AG04449 (cell line): ENCODE results near the gene BCL11A.

Source experiments
- CTCF ChIA-PET: fragments of 350-600 bp; formaldehyde crosslinking; extraction: SDS; loops from one replicate; lab custom pipeline; 2021; ENCODE audit warnings: antibody characterized with exemption; lab: Yijun Ruan, JAX
- POLR2A ChIA-PET: fragments of 400-600, 350-600 bp; formaldehyde crosslinking; extraction: SDS; loops from one replicate; lab custom pipeline; 2020; ENCODE audit warnings: antibody characterized with exemption, inconsistent platforms; lab: Yijun Ruan, JAX
- DNase-seq: peaks from one replicate; pipeline ENCODE4 v3.0.0-alpha.2; 2010; ENCODE audit warnings: low read depth, low spot score
- H3K4me3 ChIP-seq: 2 replicates; pipeline ENCODE4 v1.5.1; 2011; ENCODE audit warnings: low read depth, mild to moderate bottlenecking, control low read depth, low read length
- CTCF ChIP-seq: IDR thresholded peaks from one replicate; pipeline ENCODE4 v1.5.1; 2011; ENCODE audit warnings: mild to moderate bottlenecking, moderate library complexity, low read length, control low read depth, inconsistent platforms; ENCODE audit not compliant: insufficient read depth; ENCODE audit errors: missing control alignments

BCL11A gene

GRCh38 chr2:60509066-60509465 is 44.4 kb downstream of the BCL11A start:
- DNase-seq: no peak
- ChIA-PET CTCF (interaction anchor here (1.1 to 3.7 kb wide), 6 partner anchors 8 to 25 kb away, joined by 3 to 14 read pairs (median 8); no protein-coding TSS in a partner anchor), POLR2A (no interaction called here)
- no peak overlapping the region for H3K4me3 ChIP-seq
- no peak for TF ChIP-seq CTCF

GRCh38 chr2:60508339-60508917 is 45.0 kb downstream of the BCL11A start:
- no peak for TF ChIP-seq CTCF
- CTCF ChIA-PET: interaction anchor here (0.9 to 3.7 kb wide), 11 partner anchors 9 to 53 kb away, joined by 3 to 14 read pairs (median 4); no protein-coding TSS in a partner anchor
- DNase-seq: no peak
- no peak overlapping the region for H3K4me3 ChIP-seq
- POLR2A ChIA-PET: interaction anchor here (1.1 to 1.2 kb wide), 2 partner anchors 9 to 45 kb away, joined by 3 to 5 read pairs; partner anchors contain the start of gene BCL11A

GRCh38 chr2:60507211-60507965 is 46.1 kb downstream of the BCL11A start:
- no peak for TF ChIP-seq CTCF
- DNase-seq: no peak
- ChIA-PET POLR2A (interaction anchor here (1.1 to 1.2 kb wide), 2 partner anchors 8 to 46 kb away, joined by 3 to 5 read pairs; partner anchors contain the start of gene BCL11A), CTCF (interaction anchor here (0.9 to 3.7 kb wide), 10 partner anchors 8 to 54 kb away, joined by 3 to 14 read pairs (median 5); no protein-coding TSS in a partner anchor)
- no peak overlapping the region for H3K4me3 ChIP-seq

GRCh38 chr2:60505880-60506260 is 47.6 kb downstream of the BCL11A start:
- ChIA-PET CTCF (interaction anchor here (0.5 to 0.9 kb wide), 2 partner anchors 10 to 76 kb away, joined by 3 read pairs; no protein-coding TSS in a partner anchor), POLR2A (no interaction called here)
- no peak for TF ChIP-seq CTCF
- H3K4me3 ChIP-seq: no peak overlapping the region
- no peak for DNase-seq

GRCh38 chr2:60505240-60505879 is 48.1 kb downstream of the BCL11A start:
- DNase-seq: no peak
- ChIA-PET CTCF (interaction anchor here (0.9 to 2.1 kb wide), 4 partner anchors 10 to 45 kb away, joined by 3 to 8 read pairs (median 4); no protein-coding TSS in a partner anchor), POLR2A (no interaction called here)
- H3K4me3 ChIP-seq: no peak overlapping the region
- no peak for TF ChIP-seq CTCF
